ENCODE results near the gene APOL1.

DNA sequence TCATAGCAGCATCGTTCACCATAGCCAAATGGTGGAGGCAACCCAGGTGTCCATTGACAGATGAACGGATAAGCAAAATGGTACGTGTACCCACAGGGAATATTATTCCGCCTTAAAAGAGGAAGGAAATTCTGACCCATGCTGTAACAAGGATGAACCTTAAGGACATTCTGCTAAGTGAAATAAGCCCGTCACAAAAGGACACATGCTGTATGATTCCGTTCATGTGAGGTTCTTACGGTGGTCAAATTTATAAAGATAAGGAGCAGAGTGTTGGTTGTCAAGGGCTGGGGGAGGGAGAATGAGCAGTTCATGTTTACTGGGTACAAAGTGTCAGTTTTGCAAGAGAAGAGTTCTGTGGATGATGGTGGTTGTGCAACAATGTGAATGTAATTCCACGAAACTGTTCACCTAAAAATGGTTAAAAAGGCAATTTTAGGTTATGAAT lies 26.3 kb downstream of the APOL1 start:
- TF ChIP-seq POLR2A (conservative IDR thresholded peaks at IDR 0.05) (no peak), ZNF184 (CRISPR knock-in tag; IDR thresholded peaks at IDR 0.05) (no peak), MYC (IDR thresholded peaks at IDR 0.05; ENCODE audit: low read depth, low read length) (no peak), MYC (CRISPR knock-in tag; IDR thresholded peaks at IDR 0.05; ENCODE audit: borderline replicate concordance, low read depth) (no peak), NRF1 (conservative IDR thresholded peaks at IDR 0.05 in 1 of 2, IDR thresholded peaks at IDR 0.05 in 1 of 2) (no peak), ZNF57 (CRISPR knock-in tag; IDR thresholded peaks at IDR 0.05) (no peak), GATAD2B (IDR thresholded peaks at IDR 0.05; ENCODE audit: borderline replicate concordance) (no peak), ZC3H11A (IDR thresholded peaks at IDR 0.05; ENCODE audit: low read depth, low read length) (no peak), TRIM28 (IDR thresholded peaks at IDR 0.05) (no peak), MXI1 (IDR thresholded peaks at IDR 0.05; ENCODE audit: low read depth, low read length) (no peak)
- TF ChIP-seq, protein P1, sequence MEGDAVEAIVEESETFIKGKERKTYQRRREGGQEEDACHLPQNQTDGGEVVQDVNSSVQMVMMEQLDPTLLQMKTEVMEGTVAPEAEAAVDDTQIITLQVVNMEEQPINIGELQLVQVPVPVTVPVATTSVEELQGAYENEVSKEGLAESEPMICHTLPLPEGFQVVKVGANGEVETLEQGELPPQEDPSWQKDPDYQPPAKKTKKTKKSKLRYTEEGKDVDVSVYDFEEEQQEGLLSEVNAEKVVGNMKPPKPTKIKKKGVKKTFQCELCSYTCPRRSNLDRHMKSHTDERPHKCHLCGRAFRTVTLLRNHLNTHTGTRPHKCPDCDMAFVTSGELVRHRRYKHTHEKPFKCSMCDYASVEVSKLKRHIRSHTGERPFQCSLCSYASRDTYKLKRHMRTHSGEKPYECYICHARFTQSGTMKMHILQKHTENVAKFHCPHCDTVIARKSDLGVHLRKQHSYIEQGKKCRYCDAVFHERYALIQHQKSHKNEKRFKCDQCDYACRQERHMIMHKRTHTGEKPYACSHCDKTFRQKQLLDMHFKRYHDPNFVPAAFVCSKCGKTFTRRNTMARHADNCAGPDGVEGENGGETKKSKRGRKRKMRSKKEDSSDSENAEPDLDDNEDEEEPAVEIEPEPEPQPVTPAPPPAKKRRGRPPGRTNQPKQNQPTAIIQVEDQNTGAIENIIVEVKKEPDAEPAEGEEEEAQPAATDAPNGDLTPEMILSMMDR (IDR thresholded peaks at IDR 0.05 in 2 of 3, conservative IDR thresholded peaks at IDR 0.05 in 1 of 3; ENCODE audit: insufficient read depth in 2 of 3, low read depth in 1 of 3, low read length in 3 of 3) = no peak
- TF ChIP-seq, protein P2, sequence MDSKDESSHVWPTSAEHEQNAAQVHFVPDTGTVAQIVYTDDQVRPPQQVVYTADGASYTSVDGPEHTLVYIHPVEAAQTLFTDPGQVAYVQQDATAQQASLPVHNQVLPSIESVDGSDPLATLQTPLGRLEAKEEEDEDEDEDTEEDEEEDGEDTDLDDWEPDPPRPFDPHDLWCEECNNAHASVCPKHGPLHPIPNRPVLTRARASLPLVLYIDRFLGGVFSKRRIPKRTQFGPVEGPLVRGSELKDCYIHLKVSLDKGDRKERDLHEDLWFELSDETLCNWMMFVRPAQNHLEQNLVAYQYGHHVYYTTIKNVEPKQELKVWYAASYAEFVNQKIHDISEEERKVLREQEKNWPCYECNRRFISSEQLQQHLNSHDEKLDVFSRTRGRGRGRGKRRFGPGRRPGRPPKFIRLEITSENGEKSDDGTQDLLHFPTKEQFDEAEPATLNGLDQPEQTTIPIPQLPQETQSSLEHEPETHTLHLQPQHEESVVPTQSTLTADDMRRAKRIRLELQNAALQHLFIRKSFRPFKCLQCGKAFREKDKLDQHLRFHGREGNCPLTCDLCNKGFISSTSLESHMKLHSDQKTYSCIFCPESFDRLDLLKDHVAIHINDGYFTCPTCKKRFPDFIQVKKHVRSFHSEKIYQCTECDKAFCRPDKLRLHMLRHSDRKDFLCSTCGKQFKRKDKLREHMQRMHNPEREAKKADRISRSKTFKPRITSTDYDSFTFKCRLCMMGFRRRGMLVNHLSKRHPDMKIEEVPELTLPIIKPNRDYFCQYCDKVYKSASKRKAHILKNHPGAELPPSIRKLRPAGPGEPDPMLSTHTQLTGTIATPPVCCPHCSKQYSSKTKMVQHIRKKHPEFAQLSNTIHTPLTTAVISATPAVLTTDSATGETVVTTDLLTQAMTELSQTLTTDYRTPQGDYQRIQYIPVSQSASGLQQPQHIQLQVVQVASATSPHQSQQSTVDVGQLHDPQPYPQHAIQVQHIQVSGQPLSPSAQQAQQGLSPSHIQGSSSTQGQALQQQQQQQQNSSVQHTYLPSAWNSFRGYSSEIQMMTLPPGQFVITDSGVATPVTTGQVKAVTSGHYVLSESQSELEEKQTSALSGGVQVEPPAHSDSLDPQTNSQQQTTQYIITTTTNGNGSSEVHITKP (IDR thresholded peaks at IDR 0.05; ENCODE audit: partially characterized antibody) = no peak
- TF ChIP-seq, protein P3, sequence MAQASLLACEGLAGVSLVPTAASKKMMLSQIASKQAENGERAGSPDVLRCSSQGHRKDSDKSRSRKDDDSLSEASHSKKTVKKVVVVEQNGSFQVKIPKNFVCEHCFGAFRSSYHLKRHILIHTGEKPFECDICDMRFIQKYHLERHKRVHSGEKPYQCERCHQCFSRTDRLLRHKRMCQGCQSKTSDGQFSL (CRISPR knock-in tag; IDR thresholded peaks at IDR 0.05) = no peak
- TF ChIP-seq, protein P3 (tag; IDR thresholded peaks at IDR 0.05) = no peak
- TF ChIP-seq, protein P4, sequence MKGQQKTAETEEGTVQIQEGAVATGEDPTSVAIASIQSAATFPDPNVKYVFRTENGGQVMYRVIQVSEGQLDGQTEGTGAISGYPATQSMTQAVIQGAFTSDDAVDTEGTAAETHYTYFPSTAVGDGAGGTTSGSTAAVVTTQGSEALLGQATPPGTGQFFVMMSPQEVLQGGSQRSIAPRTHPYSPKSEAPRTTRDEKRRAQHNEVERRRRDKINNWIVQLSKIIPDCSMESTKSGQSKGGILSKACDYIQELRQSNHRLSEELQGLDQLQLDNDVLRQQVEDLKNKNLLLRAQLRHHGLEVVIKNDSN (CRISPR knock-in tag; IDR thresholded peaks at IDR 0.05) = no peak
- TF ChIP-seq, protein P5, sequence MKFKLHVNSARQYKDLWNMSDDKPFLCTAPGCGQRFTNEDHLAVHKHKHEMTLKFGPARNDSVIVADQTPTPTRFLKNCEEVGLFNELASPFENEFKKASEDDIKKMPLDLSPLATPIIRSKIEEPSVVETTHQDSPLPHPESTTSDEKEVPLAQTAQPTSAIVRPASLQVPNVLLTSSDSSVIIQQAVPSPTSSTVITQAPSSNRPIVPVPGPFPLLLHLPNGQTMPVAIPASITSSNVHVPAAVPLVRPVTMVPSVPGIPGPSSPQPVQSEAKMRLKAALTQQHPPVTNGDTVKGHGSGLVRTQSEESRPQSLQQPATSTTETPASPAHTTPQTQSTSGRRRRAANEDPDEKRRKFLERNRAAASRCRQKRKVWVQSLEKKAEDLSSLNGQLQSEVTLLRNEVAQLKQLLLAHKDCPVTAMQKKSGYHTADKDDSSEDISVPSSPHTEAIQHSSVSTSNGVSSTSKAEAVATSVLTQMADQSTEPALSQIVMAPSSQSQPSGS (CRISPR knock-in tag; IDR thresholded peaks at IDR 0.05) = no peak

Data from K562 (cell line).